Transverse colon (tissue), 4 donors: Measurements from ENCODE around the gene IGSF9. TPM values are rescaled to one million over a fixed set of nuclear protein-coding genes. Genes with fewer than 3 reads are reported as not detected.
A peak's percentile ranks its signal among the peaks of the same experiment; 100 is the strongest.

ENCODE experiments used
- DNase-seq: peaks from one replicate; pipeline ENCODE4 v3.0.0-alpha.2; 2019
- H3K27ac ChIP-seq, 4 donors: fragments of 200-600 bp; sonication (generic); 2 replicates each; pipeline ENCODE4 v1.5.1; 2016 to 2018; ENCODE audit warnings: inconsistent platforms in 4 of 4
- H3K27me3 ChIP-seq: fragments of 200-600 bp; sonication (generic); 2 replicates; pipeline ENCODE4 v1.5.1; 2017; ENCODE audit warnings: inconsistent platforms
- H3K36me3 ChIP-seq, 4 donors: fragments of 200-600 bp; sonication (generic); 2 replicates each; pipeline ENCODE4 v1.5.1; 2017 to 2019; ENCODE audit warnings: inconsistent platforms in 4 of 4
- H3K4me1 ChIP-seq, 4 donors: fragments of 200-600 bp; sonication (generic); 2 replicates each; pipeline ENCODE4 v1.5.1; 2017 to 2020; ENCODE audit warnings: inconsistent platforms in 4 of 4
- H3K4me3 ChIP-seq, 4 donors: fragments of 200-600 bp; sonication (generic); 1 replicate in 1 of 4; 2 replicates in 3 of 4; pipeline versions ENCODE4 v1.5.1 to v1.6.1; 2017 to 2019; ENCODE audit warnings: inconsistent platforms in 4 of 4
- H3K9me3 ChIP-seq, 2 donors: fragments of 200-600 bp; sonication (generic); 2 replicates each; pipeline ENCODE4 v1.5.1; 2017 to 2019; ENCODE audit warnings: inconsistent platforms in 2 of 2
- EP300 ChIP-seq: sonication (generic); formaldehyde crosslinking; IDR thresholded peaks from one replicate; pipeline ENCODE4 v1.6.1; 2017; ENCODE audit warnings: antibody characterized with exemption, low read depth
- POLR2A ChIP-seq: fragments of 450-650 bp; IDR thresholded peaks from one replicate; pipeline ENCODE4 v1.6.1; 2016; ENCODE audit warnings: antibody characterized with exemption, mild to moderate bottlenecking, moderate library complexity
- POLR2AphosphoS5 ChIP-seq, 3 donors: sonication (generic); formaldehyde crosslinking; IDR thresholded peaks; one replicate each; pipeline ENCODE4 v1.6.1; 2016; ENCODE audit warnings: antibody characterized with exemption in 3 of 3
- whole genome bisulfite sequencing, 2 donors: methylation state at CpG; one replicate each; pipeline ENCODE4 v1.1.5; 2018; ENCODE audit warnings: low coverage in 1 of 2; 5-methylcytosine and 5-hydroxymethylcytosine counted together
- in situ Hi-C, 4 donors: fragments of 200-750 bp; cut with MboI; loops; one replicate each; pipeline versions ENCODE4 v1.15.0 to v1.15.1; 2017; ENCODE audit warnings: low sequenced_read_pairs in 3 of 4, low pct_ligation_motif_present in 1 of 4, low pct_unique_long_range_greater_than_20kb in 1 of 4
- intact Hi-C: fragments of 100-400 bp; cut with DNase I; formaldehyde crosslinking; loops from one replicate; pipeline ENCODE4 v1.15.1; 2023; ENCODE audit warnings: low total_unique reads
- total RNA-seq, 4 donors: library from RNA; depleted of rRNA; stranded (reverse); fragments of >200 nt; gene quantifications; one replicate each; pipeline ENCODE4 v1.1.0, GENCODE V29; 2016
- TF ChIP-seq, protein P1 (sequence below), 5 experiments: fragments of 200-600 bp in 3 of 5; fragments of 450-650 bp in 2 of 5; sonication (generic) in 3 of 5; IDR thresholded peaks; 1 replicate in 2 of 5; 2 replicates in 3 of 5; pipeline ENCODE4 v1.5.1; 2016 to 2017; ENCODE audit warnings: antibody characterized with exemption in 5 of 5, inconsistent platforms in 3 of 5, mild to moderate bottlenecking in 2 of 5, moderate library complexity in 1 of 5

IGSF9 gene
- total RNA-seq, 4 donors from 2014 or later = 40.7 to 137 (median 81.3) TPM

DNA sequence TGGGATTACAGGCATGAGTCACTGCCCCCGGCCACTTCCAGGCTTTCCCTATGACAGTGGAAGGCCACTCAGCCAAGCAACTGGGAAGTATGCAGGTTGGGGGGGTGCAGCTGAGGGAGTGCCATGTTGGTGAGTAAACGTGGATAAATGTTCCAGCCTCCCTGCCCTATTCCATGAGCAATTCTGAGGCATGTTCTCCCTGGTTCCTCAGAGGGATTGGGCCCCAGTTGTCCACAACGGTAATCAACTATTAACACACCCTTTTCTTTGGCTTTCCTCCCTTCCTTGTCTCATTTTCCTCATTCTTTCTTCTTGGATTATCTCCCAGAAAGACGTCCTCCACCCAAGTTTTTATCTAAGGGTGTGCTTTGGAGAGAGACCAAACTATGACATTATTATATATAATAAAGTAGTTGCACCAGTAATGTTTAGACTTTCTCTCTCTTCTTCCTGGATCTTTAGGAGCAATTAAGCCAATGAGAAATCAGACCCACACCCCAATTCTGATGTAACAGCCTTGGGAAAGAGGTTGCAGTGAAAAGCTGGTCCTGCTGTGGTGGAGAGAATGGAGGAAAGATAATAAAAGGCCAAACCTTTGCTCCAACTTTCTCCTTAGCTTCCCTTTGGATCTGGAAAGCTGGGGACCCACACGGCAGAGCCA lies 15.4 kb upstream of the IGSF9 start:
- Histone ChIP-seq H3K4me3 (peak overlapping the region in 3 of 4 donors; percentile 3 to 39 (median 21)), H3K4me1 (peaks cover 0 to 21% (median 12%) of the 10 kb centered on the region in 4 donors), H3K9me3 (no peaks in the 10 kb centered on the region), H3K27me3 (no peaks in the 10 kb centered on the region), H3K27ac (peak overlapping the region; percentile 73 to 86 (median 82)), H3K36me3 (no peaks in the 10 kb centered on the region)
- 21 to 33% methylated on average over 3 to 5 of the region's 5 CpGs for WGBS, 2 donors
- intact Hi-C loops = no loop called here
- in situ Hi-C loops = no loop called here
- TF ChIP-seq, protein P1, sequence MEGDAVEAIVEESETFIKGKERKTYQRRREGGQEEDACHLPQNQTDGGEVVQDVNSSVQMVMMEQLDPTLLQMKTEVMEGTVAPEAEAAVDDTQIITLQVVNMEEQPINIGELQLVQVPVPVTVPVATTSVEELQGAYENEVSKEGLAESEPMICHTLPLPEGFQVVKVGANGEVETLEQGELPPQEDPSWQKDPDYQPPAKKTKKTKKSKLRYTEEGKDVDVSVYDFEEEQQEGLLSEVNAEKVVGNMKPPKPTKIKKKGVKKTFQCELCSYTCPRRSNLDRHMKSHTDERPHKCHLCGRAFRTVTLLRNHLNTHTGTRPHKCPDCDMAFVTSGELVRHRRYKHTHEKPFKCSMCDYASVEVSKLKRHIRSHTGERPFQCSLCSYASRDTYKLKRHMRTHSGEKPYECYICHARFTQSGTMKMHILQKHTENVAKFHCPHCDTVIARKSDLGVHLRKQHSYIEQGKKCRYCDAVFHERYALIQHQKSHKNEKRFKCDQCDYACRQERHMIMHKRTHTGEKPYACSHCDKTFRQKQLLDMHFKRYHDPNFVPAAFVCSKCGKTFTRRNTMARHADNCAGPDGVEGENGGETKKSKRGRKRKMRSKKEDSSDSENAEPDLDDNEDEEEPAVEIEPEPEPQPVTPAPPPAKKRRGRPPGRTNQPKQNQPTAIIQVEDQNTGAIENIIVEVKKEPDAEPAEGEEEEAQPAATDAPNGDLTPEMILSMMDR (IDR thresholded peaks at IDR 0.05) = no peak
- TF ChIP-seq EP300 (no peak), POLR2AphosphoS5 (IDR thresholded peaks at IDR 0.05) (peak in 2 of 3 donors; percentile 16 to 51), POLR2A (no peak)
- DNase-seq = peak; percentile 89

DNA sequence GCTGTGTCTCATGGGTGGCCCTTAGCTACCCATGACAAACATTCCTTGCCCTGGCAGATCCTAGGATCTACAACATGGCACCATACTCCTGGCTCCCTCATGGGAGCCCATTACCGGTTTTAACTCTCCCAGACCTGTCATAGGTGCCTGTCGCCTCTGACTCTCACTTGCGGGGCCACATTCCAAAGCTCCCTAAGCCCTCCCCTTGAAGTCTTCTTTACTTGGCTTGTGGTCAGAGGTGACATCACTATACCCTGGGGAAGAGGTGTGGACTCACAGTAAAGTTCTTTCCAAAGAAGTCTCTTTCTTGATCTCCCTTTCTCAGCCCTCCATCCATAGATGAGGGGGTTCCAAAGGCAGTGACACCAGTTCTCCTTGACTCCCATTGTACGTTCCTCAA lies 14.0 kb upstream of the IGSF9 start:
- TF ChIP-seq, protein P1 (IDR thresholded peaks at IDR 0.05) = no peak
- TF ChIP-seq POLR2A (no peak), POLR2AphosphoS5 (IDR thresholded peaks at IDR 0.05) (no peak), EP300 (no peak)
- peaks cover 0 to 21% (median 12%) of the 10 kb centered on the region in 4 donors for H3K4me1 ChIP-seq
- in situ Hi-C loops = no loop called here
- 62% methylated on average over 4 of the region's 4 CpGs; no CpG with 5 or more reads in 1 of the 2 donors for WGBS, 2 donors
- intact Hi-C loops = no loop called here
- DNase-seq = no peak
- no peak overlapping the region for H3K27ac ChIP-seq
- H3K36me3 ChIP-seq = no peaks in the 10 kb centered on the region
- H3K9me3 ChIP-seq = no peaks in the 10 kb centered on the region
- H3K27me3 ChIP-seq = no peaks in the 10 kb centered on the region
- H3K4me3 ChIP-seq = no peak overlapping the region

DNA sequence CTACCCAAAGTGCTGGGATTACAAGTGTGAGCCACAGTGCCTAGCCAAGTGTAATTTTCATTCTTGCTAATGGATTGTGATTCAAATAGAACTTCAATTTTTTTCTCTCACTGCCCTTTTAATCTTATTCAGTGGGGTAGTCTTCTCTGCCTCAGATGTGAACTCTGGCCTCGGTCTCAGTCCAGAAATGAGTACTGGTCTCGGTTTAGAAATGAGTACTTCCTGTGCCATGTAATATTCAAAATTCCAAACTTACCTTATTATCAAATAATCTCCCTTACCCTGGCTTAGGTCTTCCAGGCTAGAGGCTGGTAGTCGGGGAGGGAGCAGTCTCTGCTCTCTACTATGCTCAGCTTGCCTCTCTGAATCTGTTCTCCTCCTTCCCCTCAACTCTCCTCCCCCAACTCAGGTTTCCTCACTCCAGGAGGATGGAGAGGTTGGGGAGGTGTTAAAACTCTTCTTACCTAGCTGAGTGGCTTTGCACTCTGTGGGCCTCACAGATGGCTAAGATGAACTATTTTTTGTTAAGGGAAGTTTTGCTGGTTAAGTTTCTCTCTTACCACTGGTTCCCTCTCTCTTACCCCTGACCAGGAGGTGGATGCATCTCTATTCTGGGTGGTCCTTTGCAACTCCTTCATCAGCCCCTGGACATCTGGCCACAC lies 13.4 kb upstream of the IGSF9 start:
- intact Hi-C loops (no loop called here), in situ Hi-C loops (no loop called here)
- Histone ChIP-seq H3K27ac (no peak overlapping the region), H3K4me1 (peaks cover 0 to 21% (median 12%) of the 10 kb centered on the region in 4 donors), H3K36me3 (no peaks in the 10 kb centered on the region), H3K4me3 (no peak overlapping the region), H3K9me3 (no peaks in the 10 kb centered on the region), H3K27me3 (no peaks in the 10 kb centered on the region)
- DNase-seq = no peak
- TF ChIP-seq POLR2A (no peak), EP300 (no peak), POLR2AphosphoS5 (IDR thresholded peaks at IDR 0.05) (no peak)
- TF ChIP-seq, protein P1 (IDR thresholded peaks at IDR 0.05) = no peak
- WGBS, 2 donors = 66% methylated on average over 3 of the region's 3 CpGs; no CpG with 5 or more reads in 1 of the 2 donors

DNA sequence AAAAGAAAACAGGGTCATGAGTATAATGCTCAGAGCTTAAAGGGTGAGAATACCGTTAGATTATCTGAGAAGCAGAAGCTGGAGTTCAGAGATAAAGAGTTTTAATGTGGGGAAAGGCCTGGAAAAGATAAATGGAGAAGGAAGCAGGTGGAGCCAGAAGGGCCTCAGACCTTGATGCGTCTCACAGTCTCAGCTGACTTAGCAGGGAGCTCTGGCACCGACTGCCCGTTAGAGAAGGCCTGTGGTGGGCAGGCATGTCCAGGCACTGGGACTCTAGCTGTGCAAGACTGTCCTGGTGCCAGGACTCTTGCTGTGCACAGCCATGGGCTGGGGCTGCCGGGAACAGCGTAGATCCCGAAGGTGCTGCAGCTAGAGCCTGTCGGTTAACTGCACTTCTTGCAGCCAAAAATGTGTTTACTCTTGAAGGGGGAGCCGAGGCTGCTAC lies 12.4 kb upstream of the IGSF9 start:
- WGBS, 2 donors = 18 to 37% methylated on average over 3 to 9 of the region's 9 CpGs
- in situ Hi-C loops (no loop called here), intact Hi-C loops (no loop called here)
- Histone ChIP-seq H3K4me1 (peaks cover 0 to 21% (median 12%) of the 10 kb centered on the region in 4 donors), H3K27me3 (no peaks in the 10 kb centered on the region), H3K27ac (no peak overlapping the region), H3K9me3 (no peaks in the 10 kb centered on the region), H3K4me3 (no peak overlapping the region), H3K36me3 (no peaks in the 10 kb centered on the region)
- TF ChIP-seq POLR2AphosphoS5 (IDR thresholded peaks at IDR 0.05) (no peak), POLR2A (no peak), EP300 (no peak)
- TF ChIP-seq, protein P1 (IDR thresholded peaks at IDR 0.05) = no peak
- no peak for DNase-seq
